ENCODE measurements around the gene TAS2R4. TPM values are rescaled to one million over a fixed set of nuclear protein-coding genes. Genes with fewer than 3 reads are reported as not detected.

TAS2R4 gene
- total RNA-seq, 1 experiment from 2014 or later: 0.66 TPM

Other genes starting within 250 kb of the TAS2R4 start
- 30.6 and 35.1 TPM in 2 replicates for gene AGK, start 225.3 kb upstream of the TAS2R4 start, total RNA-seq (2021)
- 21.2 and 21.9 TPM in 2 replicates for gene DENND11, start 74.5 kb upstream of the TAS2R4 start, total RNA-seq (2021)
- not detected in 2 replicates for gene WEE2, start 68.3 kb upstream of the TAS2R4 start, total RNA-seq (2021)
- 252 and 266 TPM in 2 replicates for gene SSBP1, start 38.3 kb upstream of the TAS2R4 start, total RNA-seq (2021)
- gene TAS2R3, start 12.6 kb upstream of the TAS2R4 start, total RNA-seq (2021): 0.88 and 1.2 TPM in 2 replicates
- gene TAS2R5, start 13.5 kb downstream of the TAS2R4 start, total RNA-seq (2021): 0.83 and 0.92 TPM in 2 replicates
- not detected in 2 replicates for gene PRSS37, start 64.8 kb downstream of the TAS2R4 start, total RNA-seq (2021)
- not detected in 2 replicates for gene OR9A4, start 139.7 kb downstream of the TAS2R4 start, total RNA-seq (2021)
- gene CLEC5A, start 170.3 kb downstream of the TAS2R4 start, total RNA-seq (2021): not detected in 2 replicates
- not detected in 2 replicates for gene TAS2R38, start 197.1 kb downstream of the TAS2R4 start, total RNA-seq (2021)
- gene MGAM, start 219.2 kb downstream of the TAS2R4 start, total RNA-seq (2021): 0.02 TPM in 1 of 2 replicates, not detected in the other